Amniotic epithelial cell (primary cell): ENCODE data around the gene CNN1.
"Not testable (repeated sequence)": the region's sequence is repeated elsewhere in the genome, so short reads cannot be mapped to it uniquely, and the experiment has no call there.

Experiments
- DNase-seq: peaks from one replicate; pipeline ENCODE4 v3.0.0-alpha.2; 2010; ENCODE audit warnings: low read depth

The CNN1 gene

GRCh38 chr19:11566164-11566563, 27.5 kb downstream of the CNN1 start:
- no peak for DNase-seq

DNA sequence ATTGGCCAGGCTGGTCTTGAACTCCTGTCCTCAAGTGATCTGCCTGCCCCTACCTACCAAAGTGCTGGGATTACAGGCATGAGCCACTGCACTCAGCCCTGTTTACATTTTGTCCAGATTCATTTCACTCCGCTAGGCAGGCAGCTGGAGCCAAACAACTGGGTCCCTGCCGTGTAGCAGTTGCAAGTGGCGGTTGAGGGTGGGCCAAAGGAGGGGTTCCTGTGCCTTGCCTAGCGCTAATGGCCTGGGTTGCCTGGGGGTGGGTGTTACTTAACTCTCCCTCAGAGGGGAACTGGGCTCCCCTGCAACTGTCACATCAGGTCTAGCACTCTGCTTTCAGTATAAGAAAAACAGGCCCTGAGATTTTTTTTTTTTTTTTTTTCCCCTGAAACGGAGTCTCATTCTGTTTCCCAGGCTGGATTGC, 31.4 kb downstream of the CNN1 start:
- no peak for DNase-seq

DNA sequence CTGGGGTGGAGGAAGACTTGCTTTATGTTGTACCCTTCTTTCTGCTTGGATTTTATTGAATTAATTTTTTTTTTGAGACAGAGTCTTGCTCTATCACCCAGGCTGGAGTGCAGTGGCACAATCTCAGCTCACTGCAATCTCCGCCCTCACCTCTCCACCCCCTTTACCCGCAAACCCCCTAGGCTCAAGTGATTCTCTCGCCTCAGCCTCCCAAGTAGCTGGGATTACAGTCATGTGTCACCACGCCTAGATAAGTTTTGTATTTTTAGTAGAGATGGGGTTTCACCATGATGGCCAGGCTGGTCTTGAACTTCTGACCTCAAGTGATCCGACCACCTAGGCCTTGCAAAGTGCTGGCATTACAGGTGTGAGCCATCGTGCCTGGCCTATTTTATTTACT, 34.7 kb downstream of the CNN1 start:
- not testable (repeated sequence) for DNase-seq

- DNase-seq: not testable (repeated sequence)
These were observed 35.1 kb downstream of the CNN1 start for GRCh38 chr19:11573763-11574162.

- no peak for DNase-seq
These were observed 36.0 kb downstream of the CNN1 start for GRCh38 chr19:11574689-11575088.

GRCh38 chr19:11576227-11576626, 37.6 kb downstream of the CNN1 start:
- no peak for DNase-seq

- DNase-seq: no peak
These were observed 39.0 kb downstream of the CNN1 start, which contains the start of gene ACP5 for GRCh38 chr19:11577451-11578257. TSS of gene ACP5 (minus strand) at chr19:11577645. CDS start at chr19:11577317, 328 bp downstream.

DNA sequence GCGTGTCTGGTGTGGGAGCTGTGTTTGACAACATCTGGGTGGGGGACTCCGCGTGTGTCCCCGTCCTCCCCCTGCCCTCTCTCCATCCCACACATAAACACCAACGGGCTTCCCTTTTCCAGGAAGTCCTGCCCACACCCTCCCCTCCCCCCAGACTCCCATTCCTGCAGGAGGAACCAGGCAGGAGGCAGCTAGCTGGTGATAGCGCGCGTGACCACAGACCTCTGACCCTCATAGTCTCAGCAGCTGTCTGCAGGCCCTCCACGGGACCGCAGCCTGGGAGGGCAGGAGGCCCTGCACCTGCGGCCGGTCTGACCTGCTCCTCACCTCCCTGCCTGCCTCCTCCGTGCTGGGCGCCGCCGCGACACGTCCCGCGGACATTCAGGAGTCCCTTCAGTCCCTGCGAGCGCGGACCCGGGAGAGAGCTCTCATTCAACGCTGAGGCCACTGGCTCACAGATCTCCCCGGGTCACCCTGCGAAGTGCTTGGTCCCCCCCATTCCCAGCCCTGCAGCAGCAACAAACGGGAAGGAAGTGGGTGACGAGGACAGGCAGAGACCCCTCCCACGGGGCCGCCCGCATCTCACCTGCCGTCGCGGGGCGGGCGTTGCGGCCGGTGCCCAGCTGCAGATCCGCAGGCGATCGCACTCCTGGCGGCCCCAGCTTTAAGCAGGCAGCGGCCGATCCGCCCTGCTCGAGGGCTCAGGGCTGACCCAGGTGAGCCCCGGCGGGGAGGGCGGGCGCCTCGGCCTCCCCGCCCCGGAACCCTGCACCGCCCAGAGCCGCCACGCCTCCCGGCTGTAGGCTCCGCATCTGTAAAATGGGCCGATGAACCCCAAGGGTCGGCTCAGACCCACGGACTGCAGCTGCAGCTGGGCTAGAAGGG, 39.8 kb downstream of the CNN1 start:
- peak; percentile 32 for DNase-seq

DNA sequence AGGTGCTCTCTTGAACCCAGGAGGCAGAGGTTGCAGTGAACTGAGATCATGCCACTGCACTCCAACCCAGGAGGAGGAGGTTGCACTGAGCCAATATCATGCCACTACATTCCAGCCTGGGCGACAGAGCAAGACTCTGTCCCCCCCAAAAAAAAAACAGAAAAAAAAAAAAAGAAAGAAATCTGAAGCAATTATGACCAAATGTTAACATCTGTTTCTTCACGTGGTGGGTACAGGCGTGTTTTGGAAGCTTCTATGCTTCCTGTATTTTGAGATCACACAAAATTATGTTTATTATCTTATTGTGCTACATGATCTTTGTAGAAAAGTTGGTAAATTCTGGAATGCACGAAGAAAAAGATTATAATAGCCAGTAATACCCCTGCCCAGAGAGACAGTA, 41.5 kb downstream of the CNN1 start:
- DNase-seq: no peak

GRCh38 chr19:11581740-11582139, 43.1 kb downstream of the CNN1 start:
- DNase-seq: peak; percentile 36

DNA sequence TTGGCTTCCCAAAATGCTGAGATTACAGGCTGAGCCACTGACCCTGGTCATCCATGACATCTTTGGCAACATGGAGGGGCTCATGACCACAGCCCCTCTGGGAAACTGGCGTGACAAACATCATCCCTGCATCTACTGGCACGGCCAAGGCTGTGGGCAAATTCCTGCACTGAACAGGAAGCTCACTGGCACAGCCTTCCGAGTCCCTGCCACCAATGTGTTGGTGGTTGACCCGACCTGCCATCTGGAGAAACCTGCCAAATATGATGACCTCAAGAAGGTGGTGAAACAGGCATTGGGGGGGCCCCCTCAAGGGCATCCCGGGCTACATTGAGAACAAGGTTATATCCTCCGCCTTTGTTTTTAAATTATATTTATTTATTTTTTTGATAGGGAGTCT, 47.7 kb downstream of the CNN1 start:
- no peak for DNase-seq

GRCh38 chr19:11587302-11587974, 48.8 kb downstream of the CNN1 start:
- DNase-seq: peak; percentile 42

DNA sequence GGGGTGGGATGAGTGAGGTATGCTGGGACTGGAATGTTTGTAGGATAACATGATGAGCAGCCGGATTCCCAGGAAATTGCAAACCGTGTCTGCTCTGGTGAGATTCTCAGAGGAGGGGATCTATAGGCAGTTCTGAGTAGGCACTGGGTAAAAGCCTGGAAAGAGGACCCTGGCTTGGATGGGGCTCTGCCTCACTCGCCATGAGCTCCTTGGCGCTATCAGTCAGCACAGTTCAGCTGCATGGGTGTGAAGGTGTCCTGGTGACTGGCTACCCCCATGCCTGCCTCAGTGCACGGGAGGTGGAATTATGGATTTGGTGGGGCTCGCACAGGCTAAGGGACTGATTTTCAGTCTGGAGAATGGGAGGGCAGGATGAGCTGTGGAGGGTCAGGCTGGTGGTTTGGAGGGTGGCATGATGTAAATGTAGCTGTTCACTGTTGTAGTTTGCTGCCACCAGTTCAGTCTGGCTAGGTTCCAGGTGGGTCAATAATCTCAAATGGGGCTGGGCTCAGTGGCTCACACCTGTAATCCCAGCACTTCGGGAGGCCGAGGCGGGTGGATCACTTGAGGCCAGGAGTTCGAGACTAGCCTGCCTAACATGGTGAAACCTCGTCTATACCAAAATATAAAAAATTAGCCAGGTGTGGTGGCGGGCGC, 49.5 kb downstream of the CNN1 start:
- no peak for DNase-seq

- DNase-seq: no peak
These were observed 55.4 kb downstream of the CNN1 start for GRCh38 chr19:11594084-11594483.

- DNase-seq: no peak
These were observed 57.5 kb downstream of the CNN1 start for GRCh38 chr19:11596156-11596555.

GRCh38 chr19:11597202-11598102, 58.8 kb downstream of the CNN1 start, which contains the start of gene ZNF627:
TSS of gene ZNF627 (plus strand) at chr19:11597483. CDS start at chr19:11597628, 145 bp downstream.
- peak; percentile 96 for DNase-seq

DNA sequence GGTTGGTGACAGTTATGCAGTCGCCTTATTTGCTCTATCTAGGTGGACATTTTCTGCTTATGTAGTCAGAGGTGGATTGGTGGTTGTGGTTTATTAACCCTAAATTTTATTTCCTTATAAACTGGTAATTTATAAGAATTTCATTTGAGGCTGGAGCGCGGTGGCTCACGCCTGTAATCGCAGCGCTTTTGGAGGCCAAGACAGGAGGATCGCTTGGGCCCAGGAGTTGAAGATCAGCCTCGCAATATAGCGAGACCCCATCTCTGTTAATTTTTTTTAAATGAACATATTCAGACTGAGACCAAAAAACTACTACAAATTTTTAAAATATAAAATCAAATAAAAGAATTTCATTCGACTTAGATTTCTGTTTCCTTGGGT, 59.4 kb downstream of the CNN1 start:
- DNase-seq: no peak

- DNase-seq: no peak
These were observed 60.1 kb downstream of the CNN1 start for GRCh38 chr19:11598746-11599145.

GRCh38 chr19:11599704-11600103, 61.1 kb downstream of the CNN1 start:
- DNase-seq: not testable (repeated sequence)
